Tibial nerve (tissue), 4 donors: Measurements from ENCODE around the gene PHLPP1. TPM values are rescaled to one million over a fixed set of nuclear protein-coding genes. Genes with fewer than 3 reads are reported as not detected.

ENCODE experiments used
- DNase-seq, 2 donors: peaks; one replicate each; pipeline ENCODE4 v3.0.0-alpha.2; 2019; ENCODE audit warnings: low spot score in 2 of 2
- H3K27ac ChIP-seq, 4 donors: fragments of 200-600 bp; sonication (generic) in 3 of 4; one replicate each; pipeline ENCODE4 v1.5.1; 2017 to 2019; ENCODE audit warnings: mild to moderate bottlenecking in 1 of 4
- H3K27me3 ChIP-seq, 2 donors: fragments of 200-600 bp; sonication (generic) in 1 of 2; one replicate each; pipeline versions ENCODE4 v1.5.1 to v1.6.0; 2017 to 2019
- H3K36me3 ChIP-seq, 3 donors: fragments of 200-600 bp; sonication (generic); one replicate each; pipeline ENCODE4 v1.5.1; 2018 to 2019
- H3K4me1 ChIP-seq, 4 donors: fragments of 200-600 bp; sonication (generic) in 3 of 4; one replicate each; pipeline ENCODE4 v1.5.1; 2017 to 2019
- H3K4me3 ChIP-seq, 4 donors: fragments of 200-600 bp; sonication (generic) in 3 of 4; one replicate each; pipeline ENCODE4 v1.5.1; 2017 to 2019; ENCODE audit warnings: mild to moderate bottlenecking in 1 of 4, moderate library complexity in 1 of 4
- H3K9me3 ChIP-seq, 4 donors: fragments of 200-600 bp; sonication (generic) in 3 of 4; one replicate each; pipeline ENCODE4 v1.5.1; 2017 to 2019
- EP300 ChIP-seq, 2 donors: sonication (generic); formaldehyde crosslinking; IDR thresholded peaks; one replicate each; pipeline ENCODE4 v1.6.1; 2017; ENCODE audit warnings: antibody characterized with exemption in 2 of 2, mild to moderate bottlenecking in 1 of 2
- POLR2A ChIP-seq, 2 donors: fragments of 450-650 bp; IDR thresholded peaks; one replicate each; pipeline ENCODE4 v1.6.1; 2017; ENCODE audit warnings: antibody characterized with exemption in 2 of 2, mild to moderate bottlenecking in 2 of 2, moderate library complexity in 2 of 2
- WGBS, 2 donors: methylation state at CpG; one replicate each; pipeline ENCODE4 v1.1.5; 2018; 5-methylcytosine and 5-hydroxymethylcytosine counted together
- total RNA-seq, 4 donors: library from RNA; depleted of rRNA; stranded (reverse); fragments of >200 nt; gene quantifications; one replicate each; pipeline ENCODE4 v1.1.0, GENCODE V29; 2016
- TF ChIP-seq, protein P1 (sequence below), 5 experiments: fragments of 200-600 bp in 3 of 5; fragments of 450-650 bp in 2 of 5; sonication (generic) in 3 of 5; IDR thresholded peaks; one replicate each; pipeline ENCODE4 v1.5.1; 2016 to 2019; ENCODE audit warnings: antibody characterized with exemption in 5 of 5, mild to moderate bottlenecking in 3 of 5, moderate library complexity in 2 of 5

Gene PHLPP1
- total RNA-seq, 4 donors from 2014 or later = 11.4 to 16.1 (median 14.5) TPM

DNA sequence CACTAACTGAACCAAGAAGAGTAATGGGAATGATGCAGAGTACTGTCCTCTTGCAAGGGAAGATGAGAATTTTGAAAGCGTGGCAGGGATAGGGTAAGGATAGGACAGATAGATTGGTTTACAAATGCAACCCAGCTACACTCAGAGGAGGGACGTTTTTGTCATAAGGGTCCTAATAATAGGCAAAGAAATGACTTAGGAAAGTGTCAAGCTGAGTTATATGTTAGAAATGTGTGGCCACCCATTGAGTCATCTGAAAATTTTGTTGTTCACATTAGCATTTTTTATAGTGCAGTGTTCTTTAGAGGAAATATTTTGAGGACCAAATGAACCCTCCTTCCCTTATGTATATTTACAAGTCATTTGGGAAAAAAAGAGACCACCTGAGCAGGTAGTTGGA is 137.5 kb downstream of the PHLPP1 start:
- H3K27ac ChIP-seq = no peak overlapping the region
- no peak overlapping the region for H3K4me3 ChIP-seq
- TF ChIP-seq POLR2A (IDR thresholded peaks at IDR 0.05) (no peak), EP300 (IDR thresholded peaks at IDR 0.05) (no peak)
- TF ChIP-seq, protein P1, sequence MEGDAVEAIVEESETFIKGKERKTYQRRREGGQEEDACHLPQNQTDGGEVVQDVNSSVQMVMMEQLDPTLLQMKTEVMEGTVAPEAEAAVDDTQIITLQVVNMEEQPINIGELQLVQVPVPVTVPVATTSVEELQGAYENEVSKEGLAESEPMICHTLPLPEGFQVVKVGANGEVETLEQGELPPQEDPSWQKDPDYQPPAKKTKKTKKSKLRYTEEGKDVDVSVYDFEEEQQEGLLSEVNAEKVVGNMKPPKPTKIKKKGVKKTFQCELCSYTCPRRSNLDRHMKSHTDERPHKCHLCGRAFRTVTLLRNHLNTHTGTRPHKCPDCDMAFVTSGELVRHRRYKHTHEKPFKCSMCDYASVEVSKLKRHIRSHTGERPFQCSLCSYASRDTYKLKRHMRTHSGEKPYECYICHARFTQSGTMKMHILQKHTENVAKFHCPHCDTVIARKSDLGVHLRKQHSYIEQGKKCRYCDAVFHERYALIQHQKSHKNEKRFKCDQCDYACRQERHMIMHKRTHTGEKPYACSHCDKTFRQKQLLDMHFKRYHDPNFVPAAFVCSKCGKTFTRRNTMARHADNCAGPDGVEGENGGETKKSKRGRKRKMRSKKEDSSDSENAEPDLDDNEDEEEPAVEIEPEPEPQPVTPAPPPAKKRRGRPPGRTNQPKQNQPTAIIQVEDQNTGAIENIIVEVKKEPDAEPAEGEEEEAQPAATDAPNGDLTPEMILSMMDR (IDR thresholded peaks at IDR 0.05) = no peak
- no peaks in the 10 kb centered on the region for H3K36me3 ChIP-seq
- H3K9me3 ChIP-seq = no peaks in the 10 kb centered on the region
- WGBS, 2 donors = 63 to 68% methylated on average over 2 of the region's 2 CpGs
- DNase-seq = no peak
- H3K4me1 ChIP-seq = peaks cover 0 to 5% (median 0%) of the 10 kb centered on the region in 4 donors
- no peaks in the 10 kb centered on the region for H3K27me3 ChIP-seq

DNA sequence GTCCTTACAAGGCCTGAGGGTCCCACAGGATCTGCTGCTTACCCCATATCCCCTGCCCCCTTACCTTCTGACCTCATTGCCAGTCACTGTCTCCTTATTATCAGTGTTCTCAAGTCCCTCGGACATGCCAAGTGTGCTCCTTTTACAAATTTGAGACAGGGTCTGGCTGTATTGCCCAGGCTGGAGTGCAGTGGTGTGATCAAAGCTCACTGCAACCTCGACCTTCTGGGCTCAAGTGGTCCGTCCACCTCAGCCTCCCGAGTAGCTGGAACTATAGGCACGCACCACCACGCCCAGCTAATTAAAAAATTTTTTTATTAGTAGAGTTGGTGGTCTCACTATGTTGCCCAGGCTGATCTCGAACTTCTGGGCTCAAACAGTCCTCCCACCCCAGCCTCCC is 141.0 kb downstream of the PHLPP1 start:
- no peaks in the 10 kb centered on the region for H3K27me3 ChIP-seq
- TF ChIP-seq POLR2A (IDR thresholded peaks at IDR 0.05) = no peak
- TF ChIP-seq EP300 (IDR thresholded peaks at IDR 0.05) = no peak
- TF ChIP-seq, protein P1 (IDR thresholded peaks at IDR 0.05) = no peak
- H3K4me1 ChIP-seq = no peaks in the 10 kb centered on the region
- H3K36me3 ChIP-seq = peaks cover 0 to 4% (median 0%) of the 10 kb centered on the region in 3 donors
- no peak overlapping the region for H3K27ac ChIP-seq
- 92 to 97% methylated on average over 7 of the region's 7 CpGs for WGBS, 2 donors
- H3K9me3 ChIP-seq = no peaks in the 10 kb centered on the region
- no peak overlapping the region for H3K4me3 ChIP-seq
- no peak for DNase-seq

DNA sequence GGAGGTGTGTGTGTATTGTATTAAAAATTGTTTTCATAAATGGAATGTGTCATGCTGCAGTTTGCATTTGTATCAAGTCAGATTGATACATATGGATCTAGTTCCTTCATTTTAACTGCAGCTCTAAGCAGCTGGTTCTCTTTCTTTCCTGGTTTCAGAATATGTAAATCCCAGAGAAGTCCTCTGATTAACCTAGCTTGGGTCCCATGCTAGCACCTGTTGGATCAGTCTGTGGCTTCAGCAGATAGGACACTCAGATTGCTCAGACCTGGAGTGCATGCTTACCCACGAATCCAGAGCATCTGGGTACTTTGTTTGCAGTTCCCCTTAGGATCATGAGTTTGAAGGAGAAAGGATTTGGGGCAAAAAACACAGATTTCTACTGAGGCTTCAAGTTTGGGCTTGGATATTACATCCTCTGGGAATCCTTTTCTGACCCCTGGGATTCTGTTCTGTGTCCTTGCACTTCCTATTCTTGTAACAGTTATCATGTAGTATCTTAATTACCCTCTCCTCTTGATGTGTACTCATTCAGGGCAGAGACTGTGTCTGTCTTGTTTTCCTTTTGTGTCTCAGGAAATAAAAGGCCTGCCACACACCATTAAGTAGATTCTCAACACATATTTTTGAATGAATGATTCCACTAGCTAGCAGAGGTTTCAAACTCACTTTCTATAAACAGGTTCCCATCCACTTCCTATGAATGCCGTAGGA is 142.1 kb downstream of the PHLPP1 start:
- 85 to 92% methylated on average over 2 of the region's 2 CpGs for WGBS, 2 donors
- peaks cover 0 to 15% (median 0%) of the 10 kb centered on the region in 3 donors for H3K36me3 ChIP-seq
- DNase-seq = no peak
- H3K27me3 ChIP-seq = no peaks in the 10 kb centered on the region
- H3K4me1 ChIP-seq = no peaks in the 10 kb centered on the region
- TF ChIP-seq EP300 (IDR thresholded peaks at IDR 0.05) = no peak
- TF ChIP-seq POLR2A (IDR thresholded peaks at IDR 0.05) = no peak
- TF ChIP-seq, protein P1 (IDR thresholded peaks at IDR 0.05) = no peak
- no peak overlapping the region for H3K27ac ChIP-seq
- H3K9me3 ChIP-seq = no peaks in the 10 kb centered on the region
- no peak overlapping the region for H3K4me3 ChIP-seq

DNA sequence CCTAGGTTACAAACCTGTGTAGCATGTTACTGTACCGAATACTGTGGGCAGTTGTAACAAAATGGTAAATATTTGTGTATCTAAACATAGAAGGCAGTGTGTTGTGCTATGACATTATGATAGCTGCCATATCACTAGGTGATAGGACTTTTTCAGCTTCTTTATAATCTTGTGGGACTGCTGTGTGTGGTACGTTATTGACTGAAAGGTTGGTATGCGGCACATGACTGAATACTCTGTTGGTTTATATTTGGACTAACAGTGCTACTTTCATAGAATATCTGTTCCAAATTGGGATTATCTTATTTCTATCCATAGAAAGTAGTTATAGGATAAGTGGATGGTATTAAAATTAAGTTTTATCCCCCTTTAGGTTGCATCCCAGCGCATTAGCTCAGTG is 144.7 kb downstream of the PHLPP1 start:
- no peak overlapping the region for H3K4me3 ChIP-seq
- no peak for TF ChIP-seq POLR2A (IDR thresholded peaks at IDR 0.05)
- TF ChIP-seq, protein P1 (IDR thresholded peaks at IDR 0.05) = no peak
- no peak for TF ChIP-seq EP300 (IDR thresholded peaks at IDR 0.05)
- H3K36me3 ChIP-seq = peaks cover 0 to 19% (median 0%) of the 10 kb centered on the region in 3 donors
- 81 to 90% methylated on average over 4 of the region's 4 CpGs for WGBS, 2 donors
- DNase-seq = no peak
- no peaks in the 10 kb centered on the region for H3K27me3 ChIP-seq
- no peaks in the 10 kb centered on the region for H3K4me1 ChIP-seq
- no peaks in the 10 kb centered on the region for H3K9me3 ChIP-seq
- no peak overlapping the region for H3K27ac ChIP-seq

DNA sequence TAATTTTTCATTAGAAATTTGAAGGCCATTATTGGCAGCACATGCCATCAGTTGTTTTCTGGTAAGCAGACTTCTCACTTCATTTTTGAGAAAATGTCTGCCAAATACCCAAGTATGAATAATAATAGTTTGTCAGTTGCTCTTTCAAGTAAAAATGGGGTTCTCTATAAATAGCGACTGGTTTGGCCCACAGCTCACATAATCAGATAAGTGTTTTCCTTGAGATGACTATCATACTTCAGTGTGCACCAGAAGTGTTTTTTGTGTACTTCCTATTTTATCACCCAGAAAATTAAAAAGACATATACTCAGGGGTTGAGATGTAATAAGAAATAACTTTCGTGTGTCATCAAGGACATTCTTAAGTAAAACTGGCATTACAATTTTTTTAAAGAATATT is 147.1 kb downstream of the PHLPP1 start:
- WGBS, 2 donors = 58 to 71% methylated on average over 2 of the region's 2 CpGs
- no peaks in the 10 kb centered on the region for H3K27me3 ChIP-seq
- no peak for TF ChIP-seq EP300 (IDR thresholded peaks at IDR 0.05)
- TF ChIP-seq, protein P1 (IDR thresholded peaks at IDR 0.05) = no peak
- TF ChIP-seq POLR2A (IDR thresholded peaks at IDR 0.05) = no peak
- no peaks in the 10 kb centered on the region for H3K9me3 ChIP-seq
- H3K4me3 ChIP-seq = no peak overlapping the region
- no peak for DNase-seq
- peaks cover 0 to 19% (median 0%) of the 10 kb centered on the region in 3 donors for H3K36me3 ChIP-seq
- no peak overlapping the region for H3K27ac ChIP-seq
- H3K4me1 ChIP-seq = peaks cover 0 to 5% (median 0%) of the 10 kb centered on the region in 4 donors
